HCT116 (cell line): ENCODE results near the gene KCNJ18. TPM values are rescaled to one million over a fixed set of nuclear protein-coding genes. Genes with fewer than 3 reads are reported as not detected.
"Not testable (repeated sequence)": the region's sequence is repeated elsewhere in the genome, so short reads cannot be mapped to it uniquely, and the experiment has no call there.

Experiments used
- ATAC-seq: fragments of 200-7000 bp; cut with Tn5 transposase; 2 replicates; pipeline ENCODE4 v1.9.1; 2020; ENCODE audit warnings: mild to moderate bottlenecking, moderate library complexity
- BruUV-seq: library from RNA; stranded (reverse); fragments of 400-500 nt; replicated peaks from 2 replicates; lab custom pipeline; 2021; lab: Mats Ljungman, UMichigan
- CTCF ChIA-PET: fragments of 300-600 bp; sonication (Branson Sonifier 250); formaldehyde crosslinking; loops from one replicate; lab custom pipeline; 2021; ENCODE audit warnings: antibody characterized with exemption; lab: Charles Lee
- POLR2A ChIA-PET: fragments of 300-600, 350-600 bp; sonication (Branson Sonifier 250); formaldehyde crosslinking; loops from one replicate; lab custom pipeline; 2021; ENCODE audit warnings: antibody characterized with exemption; lab: Charles Lee
- RAD21 ChIA-PET, 2 experiments: fragments of 300-600 bp; sonication (Branson Sonifier 250); formaldehyde crosslinking; loops; one replicate each; lab custom pipeline; 2023; ENCODE audit warnings: low total read pairs in 2 of 2; ENCODE audit not compliant: uncharacterized antibody in 2 of 2, unreplicated experiment in 2 of 2, low non-redundant PET in 1 of 2; lab: Charles Lee
- DNase-seq: peaks from one replicate; pipeline ENCODE4 v3.0.0-alpha.2; 2010; ENCODE audit warnings: low read depth, low spot score
- H2AFZ ChIP-seq: fragments of 200-600 bp; shearing (Covaris generic), sonication (generic); 2 replicates; pipeline ENCODE4 v1.6.1; 2017; ENCODE audit warnings: low read depth, mixed run types, mixed read lengths, antibody characterized with exemption, low read length; ENCODE audit not compliant: poor library complexity, severe bottlenecking
- H3K27ac ChIP-seq: 2 replicates; pipeline ENCODE4 v1.5.1; 2012; ENCODE audit warnings: low read depth, low read length
- H3K27me3 ChIP-seq: fragments of 200-600 bp; sonication (generic); 2 replicates; pipeline ENCODE4 v1.6.1; 2016; ENCODE audit warnings: mixed run types, low read length, mixed read lengths; ENCODE audit not compliant: insufficient read depth
- H3K36me3 ChIP-seq, 2 experiments: fragments of 200-500 bp in 1 of 2; fragments of 200-600 bp in 1 of 2; sonication (Bioruptor generic) in 1 of 2; sonication (generic) in 1 of 2; 2 replicates each; pipeline versions ENCODE4 v1.5.1 to v1.6.1; 2014 to 2016; ENCODE audit warnings: low read length in 2 of 2, inconsistent platforms in 1 of 2, mixed read lengths in 1 of 2, mixed run types in 1 of 2; ENCODE audit not compliant: insufficient read depth in 2 of 2, control insufficient read depth in 1 of 2
- H3K4me1 ChIP-seq, 2 experiments: fragments of 200-600 bp in 1 of 2; sonication (generic) in 1 of 2; 2 replicates each; pipeline versions ENCODE4 v1.5.1 to v1.6.1; 2012 to 2017; ENCODE audit warnings: low read length in 2 of 2, inconsistent platforms in 1 of 2, mild to moderate bottlenecking in 1 of 2, mixed read lengths in 1 of 2, mixed run types in 1 of 2, moderate library complexity in 1 of 2; ENCODE audit not compliant: insufficient read depth in 2 of 2, control insufficient read depth in 1 of 2
- H3K4me2 ChIP-seq: fragments of 200-600 bp; sonication (generic); 2 replicates; pipeline ENCODE4 v1.6.1; 2017; ENCODE audit warnings: mixed run types, low read length, mixed read lengths
- H3K4me3 ChIP-seq, 2 experiments: fragments of 200-600 bp in 1 of 2; sonication (generic) in 1 of 2; replicated peaks in 1 of 2; 2 replicates each; pipeline ENCODE4 v1.5.1; 2011 to 2016; ENCODE audit warnings: low read length in 2 of 2, control low read depth in 1 of 2, low read depth in 1 of 2, mild to moderate bottlenecking in 1 of 2, mixed read lengths in 1 of 2, mixed run types in 1 of 2
- H3K79me2 ChIP-seq: fragments of 200-600 bp; sonication (generic); 2 replicates; pipeline ENCODE4 v1.6.1; 2017; ENCODE audit warnings: mild to moderate bottlenecking, mixed run types, low read length, moderate library complexity, mixed read lengths; ENCODE audit not compliant: insufficient read depth
- H3K9ac ChIP-seq: fragments of 200-600 bp; sonication (generic); 2 replicates; pipeline ENCODE4 v1.6.1; 2016; ENCODE audit warnings: low read length, mixed read lengths
- H3K9me2 ChIP-seq: fragments of 200-600 bp; sonication (generic), shearing (Covaris generic); 2 replicates; pipeline ENCODE4 v1.6.1; 2017; ENCODE audit warnings: mixed run types, mild to moderate bottlenecking, moderate library complexity; ENCODE audit not compliant: insufficient read depth
- H3K9me3 ChIP-seq, 2 experiments: fragments of 200-500 bp in 1 of 2; fragments of 200-600 bp in 1 of 2; sonication (Bioruptor generic) in 1 of 2; sonication (generic) in 1 of 2; 2 replicates each; pipeline ENCODE4 v1.6.1; 2014 to 2017; ENCODE audit warnings: low read length in 2 of 2, mixed read lengths in 2 of 2, inconsistent platforms in 1 of 2, low read depth in 1 of 2, mild to moderate bottlenecking in 1 of 2, mixed run types in 1 of 2, moderate library complexity in 1 of 2; ENCODE audit not compliant: control insufficient read depth in 1 of 2, insufficient read depth in 1 of 2
- H4K20me1 ChIP-seq: fragments of 200-600 bp; sonication (generic), shearing (Covaris generic); 2 replicates; pipeline ENCODE4 v1.6.1; 2017; ENCODE audit warnings: mixed run types, mild to moderate bottlenecking, moderate library complexity; ENCODE audit not compliant: insufficient read depth
- intact Hi-C: fragments of 100-400 bp; cut with micrococcal nuclease; formaldehyde crosslinking; loops from 2 replicates; pipeline ENCODE4 v1.10.0; 2022
- total RNA-seq: library from RNA; stranded (reverse); gene quantifications from one replicate; pipeline ENCODE4 v1.2.1, GENCODE V29; 2021; ENCODE audit not compliant: unreplicated experiment

KCNJ18 gene
- total RNA-seq, 1 experiment from 2014 or later, result not detected

- H3K9me2 ChIP-seq, BruUV-seq, intact Hi-C loops, RAD21 ChIA-PET, ATAC-seq, H3K27me3 ChIP-seq, H4K20me1 ChIP-seq, H3K79me2 ChIP-seq, H2AFZ ChIP-seq, H3K9me3 ChIP-seq, H3K4me3 ChIP-seq, DNase-seq, CTCF ChIA-PET, H3K36me3 ChIP-seq, H3K4me1 ChIP-seq, H3K9ac ChIP-seq, POLR2A ChIA-PET, H3K4me2 ChIP-seq, H3K27ac ChIP-seq: not testable (repeated sequence)
Measured at GRCh38 chr17:21683142-21683712, 9.1 kb upstream of the KCNJ18 start.

GRCh38 chr17:21683897-21684296 is 8.4 kb upstream of the KCNJ18 start:
- H3K9ac ChIP-seq, H3K27me3 ChIP-seq, ATAC-seq, DNase-seq, H3K79me2 ChIP-seq, H3K9me2 ChIP-seq, H4K20me1 ChIP-seq, POLR2A ChIA-PET, intact Hi-C loops, CTCF ChIA-PET, H3K9me3 ChIP-seq, H3K27ac ChIP-seq, H3K4me3 ChIP-seq, H3K4me1 ChIP-seq, H3K4me2 ChIP-seq, H3K36me3 ChIP-seq, RAD21 ChIA-PET, BruUV-seq, H2AFZ ChIP-seq: not testable (repeated sequence)

- H3K27me3 ChIP-seq, H2AFZ ChIP-seq, ATAC-seq, H3K27ac ChIP-seq, POLR2A ChIA-PET, intact Hi-C loops, H3K4me3 ChIP-seq, H3K9me2 ChIP-seq, RAD21 ChIA-PET, H4K20me1 ChIP-seq, DNase-seq, H3K4me2 ChIP-seq, H3K9me3 ChIP-seq, H3K79me2 ChIP-seq, H3K9ac ChIP-seq, CTCF ChIA-PET, H3K4me1 ChIP-seq, BruUV-seq, H3K36me3 ChIP-seq: not testable (repeated sequence)
Measured at GRCh38 chr17:21684384-21684783, 7.9 kb upstream of the KCNJ18 start.

- ATAC-seq, H3K9me3 ChIP-seq, intact Hi-C loops, H3K9ac ChIP-seq, H3K79me2 ChIP-seq, H3K27ac ChIP-seq, DNase-seq, H3K27me3 ChIP-seq, H4K20me1 ChIP-seq, POLR2A ChIA-PET, RAD21 ChIA-PET, H3K4me3 ChIP-seq, BruUV-seq, H3K4me2 ChIP-seq, CTCF ChIA-PET, H2AFZ ChIP-seq, H3K9me2 ChIP-seq, H3K36me3 ChIP-seq: not testable (repeated sequence)
- H3K4me1 ChIP-seq, result peaks cover 2 to 14% of the 10 kb centered on the region in 2 experiments; a peak in 3 of 4 replicates
Measured at GRCh38 chr17:21685061-21685795, 7.1 kb upstream of the KCNJ18 start.
